Mammary epithelial cell (primary cell): ENCODE results near the gene TMEM270.

Source experiments
- EZH2 ChIP-seq: IDR thresholded peaks from 2 replicates; pipeline ENCODE4 v1.6.1; 2012; ENCODE audit warnings: low read length, inconsistent platforms, borderline replicate concordance
- TF ChIP-seq, protein P1 (sequence below), 2 donors: IDR thresholded peaks in 1 of 2; conservative IDR thresholded peaks in 1 of 2; 2 replicates each; pipeline ENCODE4 v1.5.1; 2011 to 2012; ENCODE audit warnings: inconsistent platforms in 2 of 2, low read length in 2 of 2, mild to moderate bottlenecking in 2 of 2, control low read depth in 1 of 2, low read depth in 1 of 2; ENCODE audit not compliant: insufficient read depth in 1 of 2; ENCODE audit errors: extremely low read depth in 1 of 2

- TF ChIP-seq, protein P1, sequence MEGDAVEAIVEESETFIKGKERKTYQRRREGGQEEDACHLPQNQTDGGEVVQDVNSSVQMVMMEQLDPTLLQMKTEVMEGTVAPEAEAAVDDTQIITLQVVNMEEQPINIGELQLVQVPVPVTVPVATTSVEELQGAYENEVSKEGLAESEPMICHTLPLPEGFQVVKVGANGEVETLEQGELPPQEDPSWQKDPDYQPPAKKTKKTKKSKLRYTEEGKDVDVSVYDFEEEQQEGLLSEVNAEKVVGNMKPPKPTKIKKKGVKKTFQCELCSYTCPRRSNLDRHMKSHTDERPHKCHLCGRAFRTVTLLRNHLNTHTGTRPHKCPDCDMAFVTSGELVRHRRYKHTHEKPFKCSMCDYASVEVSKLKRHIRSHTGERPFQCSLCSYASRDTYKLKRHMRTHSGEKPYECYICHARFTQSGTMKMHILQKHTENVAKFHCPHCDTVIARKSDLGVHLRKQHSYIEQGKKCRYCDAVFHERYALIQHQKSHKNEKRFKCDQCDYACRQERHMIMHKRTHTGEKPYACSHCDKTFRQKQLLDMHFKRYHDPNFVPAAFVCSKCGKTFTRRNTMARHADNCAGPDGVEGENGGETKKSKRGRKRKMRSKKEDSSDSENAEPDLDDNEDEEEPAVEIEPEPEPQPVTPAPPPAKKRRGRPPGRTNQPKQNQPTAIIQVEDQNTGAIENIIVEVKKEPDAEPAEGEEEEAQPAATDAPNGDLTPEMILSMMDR (conservative IDR thresholded peaks at IDR 0.05 in 1 of 2, IDR thresholded peaks at IDR 0.05 in 1 of 2; ENCODE audit: extremely low read depth in 1 of 2, insufficient read depth in 1 of 2, low read depth in 1 of 2, low read length in 2 of 2), result no peak
- TF ChIP-seq EZH2, result no peak
These were observed 15.4 kb downstream of the TMEM270 start for GRCh38 chr7:73876361-73876760.
